ENCODE results near the gene FARP1.

FARP1 gene

DNA sequence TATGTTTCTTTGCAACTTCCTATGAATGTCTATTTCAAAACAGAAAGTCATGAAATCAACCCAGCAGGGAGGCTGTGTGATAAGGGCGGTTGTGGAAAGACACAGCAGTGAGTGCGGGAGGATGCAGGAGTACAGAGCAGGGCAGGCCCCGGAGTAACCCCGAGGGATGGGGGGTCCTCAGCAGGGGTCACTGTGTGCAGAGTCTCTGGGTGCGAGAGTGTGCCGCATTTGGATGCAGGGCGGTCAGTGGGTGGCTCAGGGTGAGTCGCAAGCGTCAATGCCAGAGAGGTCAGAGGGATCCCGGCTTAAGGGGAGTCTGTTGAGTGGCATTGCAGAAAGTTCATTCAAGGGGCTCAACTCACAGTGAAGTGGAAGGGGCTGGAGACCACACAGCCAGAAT lies 286.2 kb downstream of the FARP1 start:
- Histone ChIP-seq H3K36me3 (ENCODE audit: control insufficient read depth, insufficient read depth, low read length) (no peaks in the 10 kb centered on the region), H3K4me3 (replicated peaks; ENCODE audit: low read depth, low read length) (no peak overlapping the region), H3K27me3 (replicated peaks; ENCODE audit: control insufficient read depth, insufficient read depth, low read length) (no peaks in the 10 kb centered on the region)
- DNase-seq (ENCODE audit: extremely low read depth, insufficient read length) = no peak
- TF ChIP-seq, protein P1, sequence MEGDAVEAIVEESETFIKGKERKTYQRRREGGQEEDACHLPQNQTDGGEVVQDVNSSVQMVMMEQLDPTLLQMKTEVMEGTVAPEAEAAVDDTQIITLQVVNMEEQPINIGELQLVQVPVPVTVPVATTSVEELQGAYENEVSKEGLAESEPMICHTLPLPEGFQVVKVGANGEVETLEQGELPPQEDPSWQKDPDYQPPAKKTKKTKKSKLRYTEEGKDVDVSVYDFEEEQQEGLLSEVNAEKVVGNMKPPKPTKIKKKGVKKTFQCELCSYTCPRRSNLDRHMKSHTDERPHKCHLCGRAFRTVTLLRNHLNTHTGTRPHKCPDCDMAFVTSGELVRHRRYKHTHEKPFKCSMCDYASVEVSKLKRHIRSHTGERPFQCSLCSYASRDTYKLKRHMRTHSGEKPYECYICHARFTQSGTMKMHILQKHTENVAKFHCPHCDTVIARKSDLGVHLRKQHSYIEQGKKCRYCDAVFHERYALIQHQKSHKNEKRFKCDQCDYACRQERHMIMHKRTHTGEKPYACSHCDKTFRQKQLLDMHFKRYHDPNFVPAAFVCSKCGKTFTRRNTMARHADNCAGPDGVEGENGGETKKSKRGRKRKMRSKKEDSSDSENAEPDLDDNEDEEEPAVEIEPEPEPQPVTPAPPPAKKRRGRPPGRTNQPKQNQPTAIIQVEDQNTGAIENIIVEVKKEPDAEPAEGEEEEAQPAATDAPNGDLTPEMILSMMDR (IDR thresholded peaks at IDR 0.05; ENCODE audit: insufficient read depth, low read length, poor library complexity, severe bottlenecking) = no peak

- no peak overlapping the region for H3K4me3 ChIP-seq (replicated peaks; ENCODE audit: low read depth, low read length)
- H3K36me3 ChIP-seq (ENCODE audit: control insufficient read depth, insufficient read depth, low read length) = no peaks in the 10 kb centered on the region
- H3K27me3 ChIP-seq (replicated peaks; ENCODE audit: control insufficient read depth, insufficient read depth, low read length) = no peaks in the 10 kb centered on the region
- TF ChIP-seq, protein P1 (IDR thresholded peaks at IDR 0.05; ENCODE audit: insufficient read depth, low read length, poor library complexity, severe bottlenecking) = no peak
- DNase-seq (ENCODE audit: extremely low read depth, insufficient read length) = no peak
These were observed 286.6 kb downstream of the FARP1 start for GRCh38 chr13:98429531-98429930.

DNA sequence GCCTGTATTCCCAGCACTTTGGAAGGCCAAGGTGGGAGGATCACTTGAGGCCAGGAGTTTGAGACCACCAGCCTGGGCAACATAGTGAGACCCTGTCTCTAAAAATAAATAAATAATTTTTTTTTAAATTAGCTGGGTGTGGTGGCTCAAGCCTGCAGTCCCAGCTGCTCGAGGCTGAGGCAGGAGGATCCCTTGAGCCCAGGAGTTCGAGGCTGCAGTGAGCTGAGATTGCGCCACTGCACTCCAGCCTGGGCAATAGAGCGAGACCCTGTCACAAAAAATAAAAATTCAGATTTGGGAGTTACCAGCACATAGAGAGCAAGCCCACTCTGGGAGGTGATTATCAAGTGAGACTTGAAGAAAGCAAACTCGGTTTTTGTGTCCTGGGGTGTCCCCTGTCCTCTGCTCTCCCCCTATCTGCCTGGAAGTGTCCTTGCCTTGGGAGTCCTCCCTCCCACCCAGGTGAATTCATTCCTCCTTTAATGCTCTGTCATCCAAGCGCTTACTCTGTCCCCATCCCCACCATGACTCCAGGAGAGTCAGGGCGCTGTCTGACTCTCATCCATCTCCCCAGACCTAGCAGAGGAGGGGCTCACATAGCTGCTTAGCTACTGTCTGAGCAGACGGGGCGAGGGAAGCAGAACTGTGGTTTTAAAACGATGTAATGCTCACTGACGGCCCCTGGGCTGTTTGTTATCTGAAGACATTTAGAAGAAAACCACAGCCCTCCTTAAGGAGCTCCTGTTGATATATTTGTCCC lies 287.3 kb downstream of the FARP1 start:
- H3K4me3 ChIP-seq (replicated peaks; ENCODE audit: low read depth, low read length) = no peak overlapping the region
- no peaks in the 10 kb centered on the region for H3K27me3 ChIP-seq (replicated peaks; ENCODE audit: control insufficient read depth, insufficient read depth, low read length)
- DNase-seq (ENCODE audit: extremely low read depth, insufficient read length) = no peak
- no peaks in the 10 kb centered on the region for H3K36me3 ChIP-seq (ENCODE audit: control insufficient read depth, insufficient read depth, low read length)
- TF ChIP-seq, protein P1 (IDR thresholded peaks at IDR 0.05; ENCODE audit: insufficient read depth, low read length, poor library complexity, severe bottlenecking) = no peak

DNA sequence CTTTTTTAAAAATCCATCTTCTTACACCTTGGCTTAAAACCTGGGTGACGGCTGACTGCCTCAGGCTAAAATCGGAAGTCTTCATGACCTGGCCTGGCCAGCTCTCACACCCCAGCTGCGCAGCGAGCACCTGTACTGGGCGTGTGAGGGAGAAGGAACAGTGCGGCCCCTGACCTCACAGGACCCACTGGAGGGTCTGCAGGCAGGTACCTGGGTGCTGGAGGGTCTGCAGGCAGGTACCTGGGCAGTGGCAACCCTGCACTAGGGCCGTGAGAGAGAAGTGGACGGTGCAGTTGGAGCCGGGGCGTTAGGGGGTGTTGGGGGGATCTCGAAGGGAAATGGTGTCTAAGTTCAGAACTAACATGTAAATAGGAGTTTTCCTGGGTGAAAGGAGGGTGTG lies 289.7 kb downstream of the FARP1 start:
- no peaks in the 10 kb centered on the region for H3K36me3 ChIP-seq (ENCODE audit: control insufficient read depth, insufficient read depth, low read length)
- no peak overlapping the region for H3K4me3 ChIP-seq (replicated peaks; ENCODE audit: low read depth, low read length)
- DNase-seq (ENCODE audit: extremely low read depth, insufficient read length) = no peak
- H3K27me3 ChIP-seq (replicated peaks; ENCODE audit: control insufficient read depth, insufficient read depth, low read length) = no peaks in the 10 kb centered on the region
- TF ChIP-seq, protein P1 (IDR thresholded peaks at IDR 0.05; ENCODE audit: insufficient read depth, low read length, poor library complexity, severe bottlenecking) = no peak

DNA sequence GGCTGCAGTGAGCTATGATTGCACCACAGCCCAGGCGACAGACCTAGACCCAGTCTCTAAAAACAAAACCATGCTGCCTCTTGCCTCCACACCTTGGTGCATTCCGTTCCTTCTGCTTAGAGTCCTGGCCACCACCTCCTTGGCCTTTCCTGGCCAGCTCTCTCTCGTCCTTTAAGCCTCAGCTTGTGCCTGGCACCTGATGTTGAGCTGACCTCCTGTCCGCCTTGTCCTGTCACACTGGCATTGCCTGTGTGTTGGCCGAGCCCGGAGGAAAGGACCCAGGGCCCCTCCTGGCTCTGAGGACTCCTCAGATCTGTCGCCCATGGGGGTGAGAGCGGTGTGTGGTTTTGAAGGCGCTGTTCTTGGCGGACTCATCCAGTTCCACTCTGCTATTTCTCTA lies 290.8 kb downstream of the FARP1 start:
- no peak for DNase-seq (ENCODE audit: extremely low read depth, insufficient read length)
- Histone ChIP-seq H3K27me3 (replicated peaks; ENCODE audit: control insufficient read depth, insufficient read depth, low read length) (no peaks in the 10 kb centered on the region), H3K4me3 (replicated peaks; ENCODE audit: low read depth, low read length) (no peak overlapping the region), H3K36me3 (ENCODE audit: control insufficient read depth, insufficient read depth, low read length) (no peaks in the 10 kb centered on the region)
- TF ChIP-seq, protein P1 (IDR thresholded peaks at IDR 0.05; ENCODE audit: insufficient read depth, low read length, poor library complexity, severe bottlenecking) = no peak

DNA sequence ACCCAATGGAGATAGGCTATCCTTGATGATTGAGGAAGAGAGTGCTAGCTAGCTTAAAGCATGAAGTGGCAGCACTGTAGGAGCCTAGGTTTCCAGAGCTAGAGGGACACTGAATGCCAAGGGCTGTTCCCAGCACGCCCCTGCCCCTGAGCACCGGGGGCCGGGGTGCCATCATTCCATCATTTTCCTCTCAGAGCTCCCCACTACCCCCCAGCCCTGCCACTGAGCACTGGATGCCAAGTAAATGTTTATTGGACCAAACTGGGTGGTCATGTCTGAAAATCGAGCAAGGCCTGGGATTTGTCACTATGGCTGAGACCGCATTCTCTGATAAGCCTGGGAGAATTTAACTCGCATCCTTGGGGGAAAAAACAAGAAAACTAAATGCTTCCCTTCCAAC lies 291.2 kb downstream of the FARP1 start:
- Histone ChIP-seq H3K27me3 (replicated peaks; ENCODE audit: control insufficient read depth, insufficient read depth, low read length) (no peaks in the 10 kb centered on the region), H3K4me3 (replicated peaks; ENCODE audit: low read depth, low read length) (no peak overlapping the region), H3K36me3 (ENCODE audit: control insufficient read depth, insufficient read depth, low read length) (no peaks in the 10 kb centered on the region)
- TF ChIP-seq, protein P1 (IDR thresholded peaks at IDR 0.05; ENCODE audit: insufficient read depth, low read length, poor library complexity, severe bottlenecking) = no peak
- DNase-seq (ENCODE audit: extremely low read depth, insufficient read length) = no peak

Data from GM06990 (cell line).